GM21381 (cell line): ENCODE measurements around the gene PLD1.

Experiments used
- ATAC-seq: cut with Tn5 transposase; IDR thresholded peaks from one replicate; pipeline ENCODE4 v1.9.1; 2021; ENCODE audit warnings: mild to moderate bottlenecking, moderate library complexity; ENCODE audit not compliant: unreplicated experiment

Gene PLD1

DNA sequence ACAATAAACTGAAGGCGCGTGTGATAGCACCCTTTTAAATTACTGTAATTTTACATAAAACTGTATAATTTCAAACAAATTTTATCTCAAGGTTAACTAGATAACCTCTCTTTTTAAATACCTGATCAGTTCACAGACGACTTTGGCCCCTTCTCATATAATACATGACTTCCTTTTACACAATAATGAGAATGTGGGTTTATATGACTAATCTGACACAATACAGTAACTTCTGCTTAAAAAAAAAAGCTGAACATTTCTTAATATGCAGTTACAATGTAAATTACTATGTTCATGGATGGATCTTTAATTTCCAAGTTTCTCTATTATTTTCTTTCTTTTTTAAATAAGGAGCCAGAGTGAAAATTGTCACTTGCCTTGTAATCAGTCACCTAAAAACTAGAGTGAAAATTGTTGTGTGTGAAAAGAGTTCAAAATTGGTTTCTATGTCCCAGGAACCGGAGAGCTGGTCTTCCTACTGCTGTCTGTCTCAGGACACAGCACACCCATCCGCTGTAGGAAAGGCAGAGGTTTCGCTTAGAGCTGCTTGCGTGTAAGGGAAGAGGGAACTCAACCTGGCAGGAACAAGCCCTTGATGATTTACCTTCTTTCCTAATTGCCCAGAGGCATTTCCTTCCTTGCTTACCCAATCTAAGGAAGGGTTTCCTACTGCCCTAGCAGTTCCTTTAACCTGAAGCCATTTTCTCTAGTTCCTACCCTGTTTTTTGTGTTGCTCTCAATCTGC is 33.3 kb downstream of the PLD1 start:
- no peak for ATAC-seq

DNA sequence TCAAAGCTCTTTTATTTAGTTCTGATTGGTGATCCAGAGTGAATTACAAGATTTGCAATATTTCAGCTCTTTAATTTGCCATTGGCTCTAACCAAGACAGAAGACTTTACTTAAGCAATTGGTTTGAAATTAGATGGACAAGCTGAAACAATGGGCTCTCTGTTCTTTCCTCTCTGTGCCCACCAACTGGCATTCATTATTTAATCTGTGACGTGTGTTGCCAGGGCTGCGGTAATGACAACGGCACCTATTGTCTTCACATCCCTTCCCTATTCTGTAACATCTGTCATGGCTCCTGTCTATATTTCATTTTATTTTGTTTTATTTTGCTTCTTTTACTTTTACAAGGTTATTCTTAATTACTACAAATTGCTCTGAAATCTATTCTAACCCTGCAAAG is 33.9 kb downstream of the PLD1 start:
- ATAC-seq: no peak

DNA sequence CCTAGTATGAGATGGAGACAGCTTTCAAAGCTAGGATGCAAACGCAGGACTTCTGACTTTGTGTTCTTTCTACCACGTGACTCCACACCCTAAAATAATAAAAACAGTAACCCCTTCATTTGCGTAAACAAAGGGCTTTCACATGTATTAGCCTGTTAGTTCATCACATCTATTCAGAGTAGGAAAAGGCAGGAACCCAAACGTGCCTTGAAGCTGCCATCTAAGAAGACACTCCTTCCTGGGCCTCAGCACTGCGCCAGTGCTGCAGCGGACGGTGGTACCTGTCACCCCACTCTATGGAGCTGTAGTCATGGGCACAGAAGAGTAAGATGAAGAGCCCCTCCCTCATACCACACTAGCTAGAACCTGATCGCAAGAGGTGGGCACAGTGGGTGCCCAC is 34.3 kb downstream of the PLD1 start:
- ATAC-seq: no peak

DNA sequence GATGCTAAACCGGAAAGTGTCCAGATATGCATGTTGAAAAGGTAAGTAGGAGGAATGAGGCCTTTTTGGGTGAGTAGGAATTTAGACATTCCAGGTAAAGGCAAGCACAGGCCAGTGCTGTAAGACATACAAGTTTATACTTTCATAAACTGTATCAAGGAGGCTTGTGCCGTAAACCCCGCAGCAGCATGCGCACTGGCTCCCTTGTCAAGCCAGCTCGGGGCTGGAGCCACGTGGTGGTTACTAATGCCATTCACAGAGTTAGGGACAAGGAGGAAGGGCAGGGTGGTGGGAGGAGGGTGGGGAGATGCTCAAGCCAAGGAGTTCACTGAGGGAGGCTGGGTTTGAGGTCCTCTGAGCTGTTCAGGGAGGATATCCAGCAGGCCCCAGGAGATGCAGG is 35.8 kb downstream of the PLD1 start:
- no peak for ATAC-seq

DNA sequence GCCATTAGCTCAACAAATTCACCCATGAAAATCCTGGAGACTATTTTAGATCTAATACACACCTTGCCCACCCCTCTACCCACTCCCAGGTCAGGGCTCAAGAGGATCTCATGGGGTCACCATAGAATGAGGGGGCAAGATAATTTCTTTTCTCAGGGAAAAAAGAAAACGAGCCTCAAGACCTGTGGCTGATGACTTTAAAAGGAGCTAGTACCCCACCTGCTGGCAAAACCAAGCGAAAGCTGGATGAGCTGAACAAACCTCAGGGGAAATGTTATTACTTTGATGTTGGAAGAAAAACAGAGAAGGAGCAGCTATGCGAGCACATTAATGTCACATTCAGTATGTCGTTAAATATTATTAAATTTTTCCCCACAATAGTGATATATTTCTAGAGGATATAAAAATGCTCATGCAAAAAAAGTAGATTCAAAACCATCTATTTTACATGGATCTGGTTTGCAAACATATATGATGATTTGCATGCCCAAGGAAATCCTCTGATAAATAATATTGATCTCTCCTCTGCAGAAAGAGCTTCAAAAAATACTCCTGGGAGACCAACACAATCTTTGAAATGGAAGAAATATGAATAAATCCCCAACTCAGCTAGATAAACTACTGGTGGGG is 37.7 kb downstream of the PLD1 start:
- no peak for ATAC-seq

DNA sequence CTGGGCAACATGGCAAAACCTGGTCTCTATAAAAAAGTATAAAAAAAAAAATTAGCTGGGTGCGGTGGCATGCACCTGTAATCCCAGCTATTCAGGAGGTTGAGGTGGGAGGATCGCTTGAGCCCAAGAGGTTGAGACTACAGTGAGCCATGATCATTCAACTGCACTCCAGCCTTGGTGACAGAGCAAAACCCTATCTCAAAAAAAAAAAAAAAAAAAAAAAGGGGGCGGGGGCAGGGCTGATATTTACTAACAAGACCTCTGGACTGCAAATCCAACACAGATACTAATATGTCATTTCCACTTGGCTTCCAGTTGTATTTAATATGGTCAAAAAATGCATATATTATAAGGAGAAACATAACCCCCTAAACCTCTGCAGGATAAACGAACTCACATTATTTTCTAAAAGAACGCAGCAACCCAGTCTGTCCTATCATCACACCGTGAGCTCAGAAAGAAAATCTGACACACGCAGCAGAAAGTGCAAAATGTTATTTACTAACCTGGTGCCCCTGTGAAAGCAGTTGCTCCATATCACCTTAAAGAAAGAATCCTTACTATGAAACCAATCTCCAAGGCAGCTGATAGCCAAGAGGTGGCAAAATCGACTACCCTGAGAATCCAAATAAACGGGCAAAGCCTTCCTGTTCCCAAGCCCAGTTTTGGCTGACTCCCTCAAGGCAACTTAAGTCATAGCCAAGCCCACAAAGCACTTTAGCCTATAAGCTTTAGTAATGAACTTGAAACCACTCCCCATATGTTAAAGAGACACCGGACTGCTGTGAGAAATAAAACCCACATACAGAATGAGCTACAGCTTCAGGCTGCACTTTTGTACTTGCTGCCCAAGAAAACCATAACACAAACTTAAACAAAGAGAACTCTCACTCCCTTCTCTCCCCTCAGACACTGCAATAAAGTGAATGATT is 39.3 kb downstream of the PLD1 start:
- peak; percentile 60 for ATAC-seq

DNA sequence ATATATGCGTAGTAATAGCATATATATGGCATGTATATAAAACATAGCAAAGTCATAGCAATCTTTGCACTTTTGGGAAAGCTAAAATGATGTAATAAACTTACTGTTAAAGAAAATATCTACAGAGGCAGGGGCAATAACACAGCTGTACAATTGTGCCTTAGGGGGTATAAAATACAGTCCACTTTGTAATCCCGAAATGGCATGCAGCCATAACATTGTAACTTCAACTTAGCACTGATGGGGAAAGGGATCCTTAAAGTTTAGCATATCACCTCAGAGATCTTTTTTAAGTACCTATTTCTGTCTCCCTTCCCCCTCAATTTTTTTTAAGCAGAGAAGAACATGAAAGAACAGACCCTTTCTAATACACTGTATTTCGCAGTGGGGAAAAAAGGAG is 40.8 kb downstream of the PLD1 start:
- no peak for ATAC-seq

DNA sequence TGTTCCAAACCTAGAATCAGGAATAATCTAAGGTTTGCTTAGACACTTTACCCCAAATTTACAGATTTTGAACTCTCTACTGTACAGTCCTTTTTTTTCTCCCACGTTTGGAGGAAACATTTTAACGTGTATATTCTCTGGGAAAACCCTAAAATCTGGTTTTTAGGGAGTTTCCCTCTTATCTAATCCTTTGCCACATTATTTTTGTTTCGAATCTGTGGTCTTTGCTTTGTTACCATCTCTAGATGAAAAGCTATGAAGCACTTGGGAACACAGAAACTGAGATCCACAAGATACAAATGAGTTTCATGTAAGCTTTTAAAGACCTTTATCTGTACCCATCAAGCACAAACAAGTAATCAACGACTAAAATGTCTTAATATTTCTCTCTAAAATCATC is 41.3 kb downstream of the PLD1 start:
- no peak for ATAC-seq

DNA sequence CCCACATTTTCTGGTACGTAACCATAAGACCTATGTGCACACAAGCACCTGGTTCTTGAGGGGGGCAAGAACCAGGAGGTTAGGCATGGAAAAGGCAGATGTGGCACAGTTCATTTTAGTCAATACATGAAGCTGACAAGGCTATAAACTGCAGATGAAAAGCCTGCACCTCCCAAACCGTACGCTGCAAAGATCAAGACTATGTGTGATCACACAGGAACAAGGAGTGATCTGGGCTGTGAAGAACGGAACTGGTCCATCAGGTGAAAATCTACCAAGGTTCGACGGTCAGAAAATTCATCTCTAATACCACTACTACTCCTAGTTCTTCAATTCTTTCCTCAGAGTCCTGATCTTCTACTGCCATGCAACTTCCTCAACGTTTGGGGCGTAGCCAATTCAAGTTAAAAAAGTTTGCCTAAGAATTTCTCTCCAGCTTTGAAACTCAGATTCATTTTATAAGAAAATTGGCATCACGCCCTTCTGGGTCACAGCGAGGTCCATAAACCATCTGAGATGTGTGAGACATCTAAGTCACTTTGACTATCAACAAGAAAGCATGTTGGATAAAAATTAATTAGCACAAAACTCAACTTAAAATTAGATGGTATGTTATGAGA is 41.9 kb downstream of the PLD1 start:
- ATAC-seq: no peak

DNA sequence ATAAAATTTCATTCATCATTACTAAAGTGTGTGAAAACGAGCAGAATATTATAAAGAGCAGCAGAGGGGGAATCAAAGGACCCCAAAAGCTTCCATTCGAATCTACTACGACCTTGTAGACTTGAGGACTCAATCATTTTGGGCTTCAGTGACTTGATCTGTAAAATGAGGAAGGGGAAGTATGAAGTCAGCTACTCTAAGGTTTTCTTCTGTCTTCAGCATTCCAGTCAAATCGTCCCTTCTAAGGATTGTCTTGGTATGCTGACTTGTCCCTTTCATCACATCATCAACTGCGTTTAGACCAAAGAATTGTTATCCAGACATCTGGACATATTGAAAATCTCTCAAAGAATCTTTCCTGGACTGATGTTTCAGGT is 44.8 kb downstream of the PLD1 start:
- no peak for ATAC-seq

DNA sequence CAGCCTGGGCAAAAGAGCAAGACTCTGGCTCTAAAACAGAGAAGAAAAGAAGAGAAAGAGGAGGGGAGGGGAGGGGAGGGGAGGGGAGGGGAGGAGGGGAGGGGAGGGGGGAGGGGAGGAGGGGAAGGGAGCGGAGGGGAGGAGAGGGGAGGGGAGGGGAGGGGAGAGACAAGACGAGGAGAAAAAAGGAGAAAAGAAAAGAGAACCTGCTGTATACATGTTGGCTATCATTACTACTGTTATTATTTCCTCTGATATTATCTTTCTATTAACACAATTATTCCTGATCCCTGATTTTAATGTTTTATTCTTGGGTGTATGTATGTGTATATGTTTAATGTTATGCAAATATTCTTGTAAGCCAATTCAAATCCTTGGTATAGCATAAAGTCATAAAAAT is 46.9 kb downstream of the PLD1 start:
- no peak for ATAC-seq

DNA sequence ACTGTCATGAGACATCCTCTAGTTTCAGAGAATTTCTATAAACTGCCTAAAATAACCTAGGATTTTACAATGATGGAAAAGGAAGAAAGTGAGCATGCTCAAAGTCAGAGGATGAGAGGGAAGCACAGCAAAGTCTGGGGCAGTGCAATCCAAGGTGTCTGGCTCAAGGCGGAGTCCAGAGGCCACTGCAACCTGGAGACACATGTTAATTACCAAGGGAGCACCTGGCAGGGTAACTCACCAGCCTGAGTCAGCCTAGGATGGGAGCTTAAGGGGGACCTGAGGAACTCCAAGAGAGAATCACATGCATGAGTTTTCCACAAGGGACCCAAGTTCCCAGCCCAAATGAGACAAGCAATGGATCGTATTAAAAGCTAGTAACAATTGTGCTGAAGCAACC is 49.8 kb downstream of the PLD1 start:
- no peak for ATAC-seq

DNA sequence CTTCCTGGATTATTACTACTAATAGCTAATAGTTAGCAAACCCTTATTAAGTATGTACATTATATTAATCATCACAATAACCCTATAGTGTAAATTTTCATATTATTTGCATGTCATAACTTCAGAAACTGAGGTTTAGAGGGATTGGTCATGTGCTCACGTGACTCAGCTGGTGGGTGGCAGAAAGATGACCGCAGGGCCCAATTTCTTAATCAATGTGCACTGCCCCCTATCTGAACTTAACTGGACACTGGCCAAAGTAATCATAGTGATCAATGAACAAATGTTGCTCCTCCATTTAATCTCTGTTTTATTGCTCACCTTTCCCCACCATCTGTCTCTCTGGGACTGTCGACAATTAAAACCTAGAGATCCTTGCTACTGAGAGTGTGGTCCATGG is 52.2 kb downstream of the PLD1 start:
- no peak for ATAC-seq

DNA sequence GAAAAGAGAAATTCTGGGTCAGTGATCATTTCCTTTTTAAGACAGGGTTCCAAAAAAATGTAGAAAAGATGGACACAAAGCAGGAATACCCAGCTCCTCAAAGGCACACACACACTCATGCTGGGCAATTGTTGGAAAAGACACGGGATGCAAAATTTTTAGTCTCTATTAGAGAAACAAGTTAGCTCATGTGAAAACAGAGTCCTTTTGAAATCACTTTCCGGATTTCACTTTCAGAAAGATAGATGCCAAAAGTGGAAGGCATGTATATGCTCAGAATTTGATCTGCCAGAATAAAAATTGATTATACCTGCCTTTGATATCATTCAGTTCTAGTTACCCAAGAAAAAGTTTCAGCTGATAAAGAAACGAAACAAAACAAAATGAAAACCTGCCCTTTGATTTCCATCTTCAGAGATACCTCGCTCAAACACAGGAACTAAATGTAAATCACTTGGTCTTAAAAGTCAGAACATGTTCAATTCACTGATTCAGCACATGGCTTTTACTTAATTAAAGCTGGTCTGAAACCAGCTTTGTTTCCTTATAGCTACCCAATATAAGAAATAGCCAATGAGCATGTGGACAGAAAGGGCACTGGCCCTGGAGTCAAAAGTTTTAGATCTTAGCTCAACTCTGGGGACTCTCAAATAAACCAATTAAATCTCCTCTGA is 52.8 kb downstream of the PLD1 start:
- no peak for ATAC-seq

DNA sequence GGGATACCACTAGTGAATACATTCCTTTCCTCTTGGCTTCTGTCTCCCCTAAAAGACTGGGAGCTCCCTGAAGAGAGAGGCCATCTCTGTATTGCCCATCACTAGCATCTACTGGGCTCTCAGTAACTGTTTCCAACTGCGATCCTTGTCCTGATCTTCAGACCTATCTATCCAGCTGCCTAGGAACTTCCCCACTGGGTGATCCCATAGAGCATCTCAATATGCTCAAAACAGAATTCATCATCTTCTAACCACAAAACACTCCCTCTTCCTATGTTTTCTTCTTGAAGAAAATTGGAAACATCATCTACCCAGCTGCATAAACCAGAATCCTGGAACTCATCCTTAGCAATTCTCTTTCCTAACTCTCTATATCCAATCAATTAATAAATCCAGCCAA is 54.6 kb downstream of the PLD1 start:
- no peak for ATAC-seq

DNA sequence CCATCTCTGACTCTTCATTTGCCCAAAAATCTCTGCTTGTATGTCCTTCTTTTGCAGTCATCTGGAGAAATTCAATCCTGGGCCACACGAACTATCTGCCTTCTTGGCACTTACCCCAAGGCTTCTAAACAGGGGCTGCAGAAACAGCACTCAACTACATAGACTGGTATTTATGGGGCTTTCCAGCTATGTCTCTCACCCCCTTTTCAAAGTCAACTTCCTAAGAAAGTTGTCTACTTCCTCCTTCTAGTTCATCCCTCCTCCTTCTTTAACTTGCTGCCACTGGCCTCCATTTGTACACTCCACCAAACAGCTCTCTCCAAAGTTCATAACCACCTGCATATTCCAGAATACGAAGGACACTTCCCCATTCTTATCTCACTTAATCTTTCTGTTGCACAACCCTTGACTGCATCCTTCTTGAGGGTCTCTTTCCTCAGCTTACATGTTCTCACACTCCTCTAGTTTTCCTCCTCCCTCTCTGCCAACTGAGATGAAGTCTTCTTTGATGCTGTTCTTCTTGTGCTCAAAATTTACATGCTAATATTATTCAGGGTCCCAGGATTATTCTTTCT is 55.2 kb downstream of the PLD1 start:
- no peak for ATAC-seq

DNA sequence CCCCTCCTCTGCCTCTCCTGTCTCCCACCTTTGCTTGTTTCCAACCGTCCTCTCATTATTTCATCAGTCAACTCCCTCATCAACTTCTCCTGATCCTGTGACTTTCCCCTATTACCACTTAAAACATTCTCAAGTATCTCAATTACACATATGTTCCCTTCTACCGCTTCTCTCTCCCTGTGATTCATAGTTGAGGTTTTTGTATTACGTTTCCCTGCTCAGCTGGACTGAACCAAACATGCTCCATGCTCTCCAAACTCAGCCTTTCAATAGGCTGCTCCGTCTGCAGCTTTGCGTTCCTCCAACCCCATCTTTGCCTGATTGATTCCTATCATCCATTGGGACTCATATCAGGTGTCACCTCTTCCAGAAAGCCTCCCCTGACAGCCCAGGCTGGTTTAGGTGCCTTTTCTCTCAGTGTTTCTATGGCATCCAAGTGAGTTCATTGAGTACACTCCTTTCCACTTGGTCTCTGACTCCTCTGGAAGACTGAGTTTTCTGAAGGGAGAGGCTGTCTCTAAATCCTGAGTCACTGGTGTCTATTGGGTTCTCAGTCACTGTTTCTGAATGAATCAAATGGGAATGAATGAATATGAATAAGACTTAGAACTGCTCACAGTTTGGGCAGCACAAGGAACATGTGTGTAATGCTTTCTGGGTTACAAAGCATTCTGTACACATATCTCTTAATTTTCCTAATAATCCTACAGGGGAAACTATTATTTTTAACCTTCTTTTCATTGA is 56.4 kb downstream of the PLD1 start:
- ATAC-seq: no peak

DNA sequence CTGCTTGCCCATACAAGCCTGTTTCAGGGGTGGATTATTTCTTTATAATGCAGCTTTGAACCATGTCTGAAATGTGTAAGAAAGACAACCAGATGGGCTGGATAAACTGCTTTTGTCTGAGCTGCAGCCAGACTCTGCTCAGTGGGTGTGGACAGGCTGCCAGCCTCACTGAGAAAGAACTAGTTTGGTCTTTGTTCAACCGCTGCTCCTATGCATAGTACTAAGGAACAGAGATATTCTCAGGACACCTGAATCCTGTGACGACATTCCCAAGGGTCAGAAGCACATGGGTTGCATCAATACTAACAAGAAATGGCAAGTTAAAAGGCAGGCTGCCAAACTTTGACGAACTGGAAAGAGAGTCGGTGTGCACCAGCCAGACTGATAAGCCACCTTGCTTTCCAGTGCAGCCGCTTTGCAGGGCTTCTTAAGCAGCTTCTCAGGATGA is 57.2 kb downstream of the PLD1 start:
- no peak for ATAC-seq

DNA sequence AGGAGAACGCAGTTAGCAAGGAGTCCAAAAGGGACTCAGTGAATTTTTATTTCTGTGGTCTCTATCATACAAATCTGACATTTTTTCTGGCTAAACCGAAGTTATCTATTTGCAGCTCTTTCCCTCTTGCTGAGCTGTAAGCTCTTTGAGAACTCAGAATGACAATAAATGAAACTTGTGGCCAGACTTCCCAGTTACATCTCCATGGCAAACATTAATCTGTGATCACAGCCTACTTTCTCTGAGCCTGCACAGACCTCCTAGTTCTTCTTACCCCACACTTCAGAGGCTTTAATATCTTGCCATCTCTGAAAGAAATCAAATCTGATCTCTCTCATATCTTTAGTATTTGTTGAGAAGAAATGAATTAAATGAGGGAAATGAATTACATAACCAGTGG is 58.0 kb downstream of the PLD1 start:
- no peak for ATAC-seq

DNA sequence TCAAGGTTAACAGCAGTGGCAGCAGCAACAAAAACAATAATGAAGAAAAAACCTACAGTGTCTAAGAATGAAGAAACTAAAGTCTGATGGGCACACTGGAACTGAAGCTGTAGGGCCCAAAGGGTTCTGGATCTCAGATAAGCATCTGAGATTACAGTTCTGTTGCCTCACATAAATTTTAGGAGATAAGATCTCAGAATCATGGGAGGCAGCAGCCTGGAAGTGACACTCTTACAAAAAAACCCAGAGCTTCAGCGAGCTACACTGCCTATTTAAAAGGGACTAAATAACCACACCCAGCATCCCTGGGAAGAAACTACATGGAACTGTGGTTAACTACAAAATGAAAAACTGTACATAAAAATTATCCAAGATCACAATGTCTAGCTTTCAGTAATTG is 61.2 kb downstream of the PLD1 start:
- no peak for ATAC-seq
